HG03196 (cell line): ENCODE measurements around the gene IMMP2L.
"Not testable (repeated sequence)": the region's sequence is repeated elsewhere in the genome, so short reads cannot be mapped to it uniquely, and the experiment has no call there.

Experiments
- ATAC-seq: cut with Tn5 transposase; IDR thresholded peaks from one replicate; pipeline ENCODE4 v1.9.1; 2021; ENCODE audit not compliant: unreplicated experiment

The IMMP2L gene

GRCh38 chr7:110676785-110677184 lies 885.5 kb downstream of the IMMP2L start:
- ATAC-seq = no peak

- ATAC-seq = peak; percentile 59
Observed at GRCh38 chr7:110675383-110676103, 886.7 kb downstream of the IMMP2L start.

DNA sequence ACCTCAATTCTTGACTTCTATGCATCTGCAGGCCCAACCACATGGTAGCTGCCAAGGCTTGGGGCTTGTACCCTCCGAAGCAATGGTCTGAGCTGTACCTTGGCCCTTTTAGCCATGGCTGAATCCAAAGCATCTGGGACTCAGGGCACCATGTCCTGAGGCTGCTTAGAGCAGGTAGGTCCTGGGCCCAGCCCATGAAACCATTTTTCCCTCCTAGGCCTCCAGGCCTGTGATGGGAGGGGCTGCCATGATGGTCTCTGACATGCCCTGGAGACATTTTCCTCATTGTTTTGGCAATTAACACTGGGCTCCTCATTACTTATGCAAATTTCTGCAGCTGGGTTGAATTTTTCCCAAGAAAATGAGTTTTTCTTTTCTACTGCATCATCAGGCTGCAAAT lies 889.1 kb downstream of the IMMP2L start:
- no peak for ATAC-seq

- ATAC-seq = no peak
Observed at GRCh38 chr7:110669410-110669809, 892.9 kb downstream of the IMMP2L start.

- no peak for ATAC-seq
Observed at GRCh38 chr7:110664803-110665202, 897.5 kb downstream of the IMMP2L start.

GRCh38 chr7:110660637-110661036 lies 901.7 kb downstream of the IMMP2L start:
- not testable (repeated sequence) for ATAC-seq

- no peak for ATAC-seq
Observed at GRCh38 chr7:110650328-110650727, 912.0 kb downstream of the IMMP2L start.

DNA sequence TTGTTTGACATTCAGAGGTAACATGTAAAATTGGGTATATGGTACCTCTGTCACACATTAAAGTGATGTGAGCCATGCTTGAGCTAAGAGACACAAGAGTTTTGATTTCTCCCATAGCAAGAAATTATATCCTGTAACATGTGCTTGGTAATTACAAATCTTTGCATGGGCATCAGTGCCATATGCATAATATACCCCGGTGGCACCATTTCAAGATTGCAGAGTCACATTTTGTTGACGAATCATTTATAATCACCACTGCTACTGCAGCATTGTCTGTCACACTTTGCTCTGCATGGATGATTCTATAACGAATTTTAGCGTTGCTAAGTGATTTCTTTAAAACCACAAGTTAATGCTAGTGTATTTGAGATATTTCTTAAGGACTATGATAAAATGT lies 915.0 kb downstream of the IMMP2L start:
- no peak for ATAC-seq

GRCh38 chr7:110646804-110647203 lies 915.5 kb downstream of the IMMP2L start:
- no peak for ATAC-seq

DNA sequence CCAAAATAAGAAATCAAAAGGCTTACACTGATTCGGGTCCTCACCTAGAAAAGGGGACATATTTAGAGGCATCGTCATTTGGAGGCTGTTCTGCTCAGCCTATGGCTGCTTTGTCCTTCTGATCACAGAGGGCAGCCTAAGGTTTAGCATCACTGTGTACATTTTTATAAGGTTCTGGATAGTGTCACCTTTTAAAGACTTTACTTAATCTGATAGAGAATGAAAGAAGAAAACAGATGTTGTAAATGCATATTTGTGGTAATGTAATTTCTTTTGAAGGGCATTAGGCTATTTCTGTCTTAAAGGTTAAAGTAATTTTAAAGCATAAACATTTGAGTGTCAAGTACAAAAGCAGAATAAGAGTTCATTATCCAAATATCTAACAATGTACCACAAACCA lies 916.7 kb downstream of the IMMP2L start:
- ATAC-seq = no peak

- no peak for ATAC-seq
Observed at GRCh38 chr7:110645060-110645459, 917.2 kb downstream of the IMMP2L start.

GRCh38 chr7:110637252-110637651 lies 925.0 kb downstream of the IMMP2L start:
- ATAC-seq = no peak

DNA sequence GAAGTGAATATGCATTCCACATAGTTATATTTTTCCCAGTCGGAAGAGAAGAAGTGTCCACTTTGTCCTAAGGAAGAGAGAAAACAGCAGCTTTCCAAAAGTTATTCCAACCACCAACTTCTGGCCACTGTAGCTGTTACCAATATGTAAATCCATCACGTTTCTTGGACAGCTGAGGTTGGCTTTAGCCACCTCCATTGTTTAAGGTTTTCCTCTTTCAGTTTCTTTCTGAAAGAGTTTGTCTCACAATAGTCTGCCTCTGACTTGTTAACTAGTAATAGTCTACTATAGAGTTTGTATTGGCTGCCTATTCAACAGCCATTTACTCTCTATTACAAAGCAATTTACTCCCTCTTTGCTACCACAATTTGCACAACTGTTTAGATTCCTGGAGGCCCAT lies 929.0 kb downstream of the IMMP2L start:
- no peak for ATAC-seq

GRCh38 chr7:110626414-110626813 lies 935.9 kb downstream of the IMMP2L start:
- ATAC-seq = no peak

GRCh38 chr7:110625294-110625693 lies 937.0 kb downstream of the IMMP2L start:
- no peak for ATAC-seq

- no peak for ATAC-seq
Observed at GRCh38 chr7:110623436-110623835, 938.9 kb downstream of the IMMP2L start.

DNA sequence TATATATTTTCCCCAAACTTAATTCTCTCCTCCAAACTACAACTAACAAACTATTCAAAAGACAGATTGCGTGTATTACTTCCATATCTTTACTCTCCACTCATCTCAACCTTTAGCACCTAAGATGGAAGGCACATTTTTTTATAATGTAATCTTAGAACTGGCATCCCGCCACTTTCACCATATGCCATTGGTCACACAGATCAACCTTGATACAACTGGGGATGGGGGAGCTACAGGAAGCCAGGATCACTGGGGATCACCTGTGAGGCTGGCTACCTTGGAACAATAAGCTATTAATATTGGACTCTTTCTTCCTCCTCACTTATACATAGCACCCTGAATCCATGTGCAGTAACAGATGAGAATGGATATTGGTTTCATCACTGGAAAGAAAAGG lies 941.0 kb downstream of the IMMP2L start:
- ATAC-seq = no peak

- ATAC-seq = no peak
Observed at GRCh38 chr7:110620110-110620735, 942.1 kb downstream of the IMMP2L start.
